Measurements from ENCODE around the gene PPARG.

Gene PPARG

DNA sequence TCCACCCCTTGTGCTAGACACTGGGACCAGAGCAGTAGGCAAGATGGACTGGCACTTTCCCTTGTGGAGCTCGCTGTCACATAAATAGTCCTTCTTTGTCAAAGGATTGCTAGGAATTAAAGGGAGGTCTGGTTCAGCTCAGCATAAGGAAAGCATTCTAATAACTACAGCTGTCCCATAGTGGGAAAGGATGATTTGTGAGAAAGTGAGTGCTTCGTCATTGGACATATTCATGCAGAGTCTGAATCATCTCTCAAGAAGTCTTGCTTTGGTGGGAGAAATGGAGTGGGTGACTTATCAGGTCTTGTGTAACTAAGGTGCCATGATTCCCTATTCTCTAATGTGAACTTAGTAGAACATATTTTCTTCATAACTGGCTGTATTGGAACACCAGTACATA, 14.7 kb downstream of the PPARG start:
- Histone ChIP-seq H3K36me3 (ENCODE audit: control insufficient read depth in 5 of 5, insufficient read depth in 5 of 5, low read length in 5 of 5) (peaks cover 6 to 23% (median 13%) of the 10 kb centered on the region in 5 donors), H3K4me3 (ENCODE audit: low read depth in 1 of 5, low read length in 5 of 5) (no peak overlapping the region), H3K27me3 (ENCODE audit: control insufficient read depth in 5 of 5, insufficient read depth in 4 of 5, low read length in 5 of 5) (no peaks in the 10 kb centered on the region), H3K27ac (ENCODE audit: low read depth, low read length) (peak overlapping the region; percentile 91), H3K9me3 (ENCODE audit: control insufficient read depth in 5 of 5, low read length in 5 of 5) (no peaks in the 10 kb centered on the region), H3K9ac (ENCODE audit: low read length in 5 of 5) (peak overlapping the region in 2 of 5 donors; percentile 29 to 45), H3K4me1 (ENCODE audit: control insufficient read depth in 5 of 5, insufficient read depth in 5 of 5, low read length in 5 of 5) (peaks cover 7 to 71% (median 66%) of the 10 kb centered on the region in 5 donors)

DNA sequence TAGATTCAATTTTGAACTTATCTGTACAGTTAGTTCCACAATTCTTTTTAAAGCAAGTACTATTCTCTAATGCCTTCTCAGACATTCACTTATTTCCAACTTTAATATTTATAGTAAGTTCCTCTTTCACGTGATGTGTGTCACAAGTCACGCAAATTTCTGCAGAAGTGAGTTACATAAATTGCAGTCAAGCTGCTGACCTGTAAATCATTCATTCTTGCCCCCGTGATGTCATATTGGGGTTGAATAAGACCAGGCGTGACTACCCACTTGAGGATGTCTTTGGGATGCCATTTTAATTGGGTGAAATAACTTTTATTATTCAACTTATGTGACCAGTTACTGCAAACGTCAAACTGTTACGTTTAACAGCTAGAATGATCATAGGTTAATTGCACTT, 15.1 kb downstream of the PPARG start:
- H3K27me3 ChIP-seq (ENCODE audit: control insufficient read depth in 5 of 5, insufficient read depth in 4 of 5, low read length in 5 of 5): no peaks in the 10 kb centered on the region
- no peaks in the 10 kb centered on the region for H3K9me3 ChIP-seq (ENCODE audit: control insufficient read depth in 5 of 5, low read length in 5 of 5)
- no peak overlapping the region for H3K4me3 ChIP-seq (ENCODE audit: low read depth in 1 of 5, low read length in 5 of 5)
- peak overlapping the region; percentile 91 for H3K27ac ChIP-seq (ENCODE audit: low read depth, low read length)
- peak overlapping the region in 1 of 5 donors; percentile 29 for H3K9ac ChIP-seq (ENCODE audit: low read length in 5 of 5)
- peaks cover 7 to 72% (median 64%) of the 10 kb centered on the region in 5 donors for H3K4me1 ChIP-seq (ENCODE audit: control insufficient read depth in 5 of 5, insufficient read depth in 5 of 5, low read length in 5 of 5)
- H3K36me3 ChIP-seq (ENCODE audit: control insufficient read depth in 5 of 5, insufficient read depth in 5 of 5, low read length in 5 of 5): peaks cover 6 to 23% (median 13%) of the 10 kb centered on the region in 5 donors

DNA sequence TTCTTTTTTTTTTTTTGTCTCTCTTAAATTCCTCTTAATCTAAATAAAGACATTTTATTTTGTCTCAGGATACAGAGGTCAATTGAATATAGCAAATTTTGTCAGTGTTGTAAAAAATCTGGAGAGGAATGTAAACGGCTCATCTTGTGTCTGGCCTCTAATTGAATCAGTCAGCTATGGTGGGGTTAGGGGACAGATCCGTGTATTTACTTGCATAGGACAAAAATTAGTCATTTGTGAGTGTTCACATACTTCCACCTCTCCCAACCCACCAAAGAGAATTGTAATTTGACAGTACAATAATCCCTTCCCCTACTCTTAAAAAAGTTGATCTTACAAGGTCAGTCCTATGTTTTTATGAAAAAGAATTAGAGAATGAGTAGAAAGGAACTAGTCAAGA, 18.3 kb downstream of the PPARG start:
- Histone ChIP-seq H3K9me3 (ENCODE audit: control insufficient read depth in 5 of 5, low read length in 5 of 5) (no peaks in the 10 kb centered on the region), H3K27ac (ENCODE audit: low read depth, low read length) (peak overlapping the region; percentile 91), H3K36me3 (ENCODE audit: control insufficient read depth in 5 of 5, insufficient read depth in 5 of 5, low read length in 5 of 5) (peaks cover 1 to 17% (median 8%) of the 10 kb centered on the region in 5 donors), H3K27me3 (ENCODE audit: control insufficient read depth in 5 of 5, insufficient read depth in 4 of 5, low read length in 5 of 5) (no peaks in the 10 kb centered on the region), H3K4me3 (ENCODE audit: low read depth in 1 of 5, low read length in 5 of 5) (no peak overlapping the region), H3K4me1 (ENCODE audit: control insufficient read depth in 5 of 5, insufficient read depth in 5 of 5, low read length in 5 of 5) (peaks cover 7 to 70% (median 61%) of the 10 kb centered on the region in 5 donors), H3K9ac (ENCODE audit: low read length in 5 of 5) (no peak overlapping the region)

DNA sequence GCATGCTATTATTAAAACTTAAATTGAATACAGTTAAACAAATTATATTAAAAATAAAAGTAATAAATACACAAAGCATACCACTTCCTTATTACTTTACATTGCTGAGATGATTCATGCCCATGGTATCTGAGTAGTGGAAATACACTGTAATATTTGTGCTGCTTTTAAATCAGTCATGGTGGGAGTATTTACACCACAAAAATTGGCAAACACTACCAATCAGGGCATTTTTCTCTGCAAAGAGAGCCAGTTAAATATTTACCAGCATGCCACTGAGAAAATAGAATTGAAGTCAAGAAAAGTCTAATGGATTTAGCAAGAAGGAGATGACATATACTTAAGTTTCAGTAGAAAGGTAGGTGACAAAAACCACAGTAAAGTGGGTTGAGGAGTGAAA, 19.6 kb downstream of the PPARG start:
- Histone ChIP-seq H3K4me3 (ENCODE audit: low read depth in 1 of 5, low read length in 5 of 5) (no peak overlapping the region), H3K27me3 (ENCODE audit: control insufficient read depth in 5 of 5, insufficient read depth in 4 of 5, low read length in 5 of 5) (no peaks in the 10 kb centered on the region), H3K9ac (ENCODE audit: low read length in 5 of 5) (no peak overlapping the region), H3K27ac (ENCODE audit: low read depth, low read length) (peak overlapping the region; percentile 91), H3K4me1 (ENCODE audit: control insufficient read depth in 5 of 5, insufficient read depth in 5 of 5, low read length in 5 of 5) (peaks cover 5 to 65% (median 53%) of the 10 kb centered on the region in 5 donors), H3K9me3 (ENCODE audit: control insufficient read depth in 5 of 5, low read length in 5 of 5) (no peaks in the 10 kb centered on the region), H3K36me3 (ENCODE audit: control insufficient read depth in 5 of 5, insufficient read depth in 5 of 5, low read length in 5 of 5) (peaks cover 0 to 9% (median 6%) of the 10 kb centered on the region in 5 donors)

DNA sequence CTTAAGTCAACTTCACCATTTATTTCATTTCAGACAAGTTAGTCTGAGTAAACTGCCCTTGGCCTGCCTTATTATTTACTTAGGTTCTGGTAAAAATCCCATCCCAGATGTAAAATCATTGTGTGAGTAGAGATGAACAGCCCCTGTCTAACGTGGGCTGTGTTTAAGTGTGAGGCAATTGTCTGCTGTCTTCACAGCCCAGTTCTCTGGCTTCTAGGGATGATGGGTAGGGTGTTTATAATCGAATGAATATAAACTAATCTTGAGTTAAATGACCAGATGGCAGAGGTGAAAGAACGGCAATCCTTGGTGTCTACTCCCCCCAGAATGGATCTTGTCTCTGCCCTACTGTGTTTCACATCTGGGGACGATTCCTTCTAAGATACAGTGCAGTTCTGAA, 20.8 kb downstream of the PPARG start:
- peaks cover 3 to 10% (median 6%) of the 10 kb centered on the region in 5 donors for H3K36me3 ChIP-seq (ENCODE audit: control insufficient read depth in 5 of 5, insufficient read depth in 5 of 5, low read length in 5 of 5)
- peak overlapping the region in 1 of 5 donors; percentile 12 for H3K4me3 ChIP-seq (ENCODE audit: low read depth in 1 of 5, low read length in 5 of 5)
- no peaks in the 10 kb centered on the region for H3K9me3 ChIP-seq (ENCODE audit: control insufficient read depth in 5 of 5, low read length in 5 of 5)
- peak overlapping the region in 3 of 5 donors; percentile 10 to 56 (median 16) for H3K9ac ChIP-seq (ENCODE audit: low read length in 5 of 5)
- H3K27me3 ChIP-seq (ENCODE audit: control insufficient read depth in 5 of 5, insufficient read depth in 4 of 5, low read length in 5 of 5): no peaks in the 10 kb centered on the region
- H3K4me1 ChIP-seq (ENCODE audit: control insufficient read depth in 5 of 5, insufficient read depth in 5 of 5, low read length in 5 of 5): peaks cover 2 to 60% (median 47%) of the 10 kb centered on the region in 5 donors
- peak overlapping the region; percentile 85 for H3K27ac ChIP-seq (ENCODE audit: low read depth, low read length)

DNA sequence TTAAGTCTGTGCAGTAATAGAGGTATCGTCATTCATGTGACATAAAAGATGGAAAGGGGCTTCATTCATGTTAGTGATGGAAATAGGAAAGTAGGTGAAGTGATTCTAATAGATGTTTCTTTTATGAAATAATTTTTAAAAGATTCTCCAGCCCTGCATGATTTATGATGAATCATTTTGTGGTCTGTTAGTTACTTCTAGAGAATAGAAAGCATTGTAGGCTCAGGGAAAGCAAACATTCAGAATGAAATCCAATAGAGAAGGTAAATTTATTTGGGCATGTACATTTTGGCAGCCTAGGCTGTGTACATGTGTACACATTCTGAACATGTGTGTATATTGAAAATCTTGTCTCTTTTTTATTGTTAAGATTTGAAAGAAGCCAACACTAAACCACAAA, 23.1 kb downstream of the PPARG start:
- Histone ChIP-seq H3K4me1 (ENCODE audit: control insufficient read depth in 5 of 5, insufficient read depth in 5 of 5, low read length in 5 of 5) (peaks cover 2 to 68% (median 59%) of the 10 kb centered on the region in 5 donors), H3K9ac (ENCODE audit: low read length in 5 of 5) (peak overlapping the region in 1 of 5 donors; percentile 32), H3K27me3 (ENCODE audit: control insufficient read depth in 5 of 5, insufficient read depth in 4 of 5, low read length in 5 of 5) (no peaks in the 10 kb centered on the region), H3K27ac (ENCODE audit: low read depth, low read length) (peak overlapping the region; percentile 85), H3K36me3 (ENCODE audit: control insufficient read depth in 5 of 5, insufficient read depth in 5 of 5, low read length in 5 of 5) (peaks cover 0 to 15% (median 7%) of the 10 kb centered on the region in 5 donors), H3K9me3 (ENCODE audit: control insufficient read depth in 5 of 5, low read length in 5 of 5) (no peaks in the 10 kb centered on the region), H3K4me3 (ENCODE audit: low read depth in 1 of 5, low read length in 5 of 5) (no peak overlapping the region)

DNA sequence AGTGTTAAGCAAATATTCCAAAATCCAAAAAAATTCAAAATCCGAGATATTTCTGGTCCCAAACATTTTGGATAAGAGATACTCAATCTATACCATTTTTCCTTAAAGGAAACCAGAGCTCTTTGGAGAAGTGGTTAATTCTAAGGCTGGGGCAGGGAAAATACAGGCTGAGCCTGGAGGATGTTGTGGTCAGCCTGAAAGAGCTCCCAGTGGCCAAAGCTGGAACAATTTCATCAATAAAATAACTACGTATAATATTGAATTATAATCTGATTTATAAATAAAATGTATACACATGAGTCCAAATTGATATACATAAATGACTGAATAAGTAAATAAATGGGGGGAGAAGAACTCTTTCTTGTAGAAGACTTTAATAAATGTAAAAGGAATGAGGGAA, 24.6 kb downstream of the PPARG start:
- no peak overlapping the region for H3K9ac ChIP-seq (ENCODE audit: low read length in 5 of 5)

DNA sequence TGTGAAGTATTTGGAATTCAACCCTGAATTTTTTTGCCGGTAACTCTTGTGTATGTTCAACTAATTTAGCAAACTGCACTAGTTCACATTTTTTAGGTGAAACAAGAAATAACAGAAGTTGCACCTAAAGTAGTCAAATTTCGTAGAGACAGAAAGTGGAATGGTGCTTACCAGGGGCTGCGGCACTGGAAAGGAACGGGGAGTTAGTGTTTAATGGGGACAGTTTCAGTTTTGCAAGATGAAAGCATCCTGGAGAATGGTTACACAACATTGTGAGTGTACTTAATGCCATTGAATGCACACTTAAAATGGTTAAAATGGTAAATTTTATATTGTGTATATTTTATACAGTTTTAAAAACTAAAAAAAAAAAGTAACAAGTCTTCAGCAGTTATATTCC, 27.4 kb downstream of the PPARG start:
- H3K27me3 ChIP-seq (ENCODE audit: control insufficient read depth in 5 of 5, insufficient read depth in 4 of 5, low read length in 5 of 5): no peaks in the 10 kb centered on the region
- peak overlapping the region in 2 of 5 donors; percentile 29 to 37 for H3K9ac ChIP-seq (ENCODE audit: low read length in 5 of 5)
- no peaks in the 10 kb centered on the region for H3K9me3 ChIP-seq (ENCODE audit: control insufficient read depth in 5 of 5, low read length in 5 of 5)
- peaks cover 0 to 16% (median 7%) of the 10 kb centered on the region in 5 donors for H3K36me3 ChIP-seq (ENCODE audit: control insufficient read depth in 5 of 5, insufficient read depth in 5 of 5, low read length in 5 of 5)
- peak overlapping the region; percentile 93 for H3K27ac ChIP-seq (ENCODE audit: low read depth, low read length)
- peak overlapping the region in 3 of 5 donors; percentile 20 to 26 (median 23) for H3K4me3 ChIP-seq (ENCODE audit: low read depth in 1 of 5, low read length in 5 of 5)
- H3K4me1 ChIP-seq (ENCODE audit: control insufficient read depth in 5 of 5, insufficient read depth in 5 of 5, low read length in 5 of 5): peaks cover 2 to 77% (median 71%) of the 10 kb centered on the region in 5 donors

More for the DNA sequence above, 24.6 kb downstream of the PPARG start:
- H3K4me1 ChIP-seq (ENCODE audit: control insufficient read depth in 5 of 5, insufficient read depth in 5 of 5, low read length in 5 of 5): peaks cover 0 to 68% (median 57%) of the 10 kb centered on the region in 5 donors
- H3K27ac ChIP-seq (ENCODE audit: low read depth, low read length): peak overlapping the region; percentile 85
- no peaks in the 10 kb centered on the region for H3K27me3 ChIP-seq (ENCODE audit: control insufficient read depth in 5 of 5, insufficient read depth in 4 of 5, low read length in 5 of 5)
- H3K9me3 ChIP-seq (ENCODE audit: control insufficient read depth in 5 of 5, low read length in 5 of 5): no peaks in the 10 kb centered on the region
- H3K36me3 ChIP-seq (ENCODE audit: control insufficient read depth in 5 of 5, insufficient read depth in 5 of 5, low read length in 5 of 5): peaks cover 0 to 15% (median 7%) of the 10 kb centered on the region in 5 donors
- no peak overlapping the region for H3K4me3 ChIP-seq (ENCODE audit: low read depth in 1 of 5, low read length in 5 of 5)

DNA sequence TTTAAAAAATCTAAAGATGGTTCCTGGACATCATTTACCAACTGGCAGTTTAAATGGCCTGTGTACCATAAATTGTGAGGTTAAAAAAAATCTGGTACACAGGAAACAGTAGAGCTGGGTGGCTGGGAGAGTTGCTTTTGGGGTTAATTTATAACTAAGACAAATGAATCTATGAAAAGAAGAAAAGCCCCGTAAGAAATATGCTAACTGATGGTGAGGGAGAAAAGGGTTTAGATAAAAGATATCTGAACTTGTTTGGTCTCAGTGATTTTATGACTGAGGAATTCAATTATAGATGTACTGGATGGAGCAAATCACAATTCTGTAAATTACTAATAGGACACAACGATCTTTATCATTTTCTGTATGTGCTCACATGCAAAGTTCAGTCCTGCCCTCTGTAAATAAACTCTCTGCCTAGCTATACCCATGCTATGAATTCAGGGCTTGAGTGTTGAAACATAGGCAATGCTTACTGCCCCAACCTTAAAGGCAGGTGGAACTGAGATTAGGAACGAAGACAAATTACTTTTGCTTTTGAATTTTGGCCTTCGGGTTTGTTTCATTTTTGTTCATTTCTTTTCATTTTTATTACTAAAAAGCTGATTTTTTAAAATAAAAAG, 28.0 kb downstream of the PPARG start:
- peak overlapping the region in 3 of 5 donors; percentile 8 to 40 (median 31) for H3K4me3 ChIP-seq (ENCODE audit: low read depth in 1 of 5, low read length in 5 of 5)
- peak overlapping the region in 2 of 5 donors; percentile 29 to 37 for H3K9ac ChIP-seq (ENCODE audit: low read length in 5 of 5)
- no peaks in the 10 kb centered on the region for H3K9me3 ChIP-seq (ENCODE audit: control insufficient read depth in 5 of 5, low read length in 5 of 5)
- H3K27me3 ChIP-seq (ENCODE audit: control insufficient read depth in 5 of 5, insufficient read depth in 4 of 5, low read length in 5 of 5): no peaks in the 10 kb centered on the region
- H3K4me1 ChIP-seq (ENCODE audit: control insufficient read depth in 5 of 5, insufficient read depth in 5 of 5, low read length in 5 of 5): peaks cover 2 to 77% (median 66%) of the 10 kb centered on the region in 5 donors
- H3K36me3 ChIP-seq (ENCODE audit: control insufficient read depth in 5 of 5, insufficient read depth in 5 of 5, low read length in 5 of 5): peaks cover 0 to 16% (median 13%) of the 10 kb centered on the region in 5 donors
- H3K27ac ChIP-seq (ENCODE audit: low read depth, low read length): peak overlapping the region; percentile 93

DNA sequence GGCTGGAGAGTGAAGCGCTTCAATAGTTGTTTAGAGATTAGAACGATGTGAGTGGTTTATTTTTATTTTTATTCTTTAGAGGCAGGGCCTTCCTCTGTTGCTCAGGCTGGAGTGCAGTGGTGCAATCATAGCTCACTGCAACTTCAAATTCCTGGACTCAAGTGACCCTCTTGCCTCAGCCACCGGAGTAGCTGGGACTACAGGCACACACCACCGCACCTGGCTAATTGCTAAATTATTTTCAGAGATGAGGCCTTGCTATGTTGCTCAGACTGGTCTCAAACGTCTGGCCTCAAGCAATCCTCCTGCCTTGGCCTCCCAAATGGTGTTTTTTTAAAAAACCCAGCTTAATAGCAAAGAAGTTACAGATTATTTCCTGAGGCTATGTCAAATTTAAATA, 29.0 kb downstream of the PPARG start:
- Histone ChIP-seq H3K9ac (ENCODE audit: low read length in 5 of 5) (peak overlapping the region in 2 of 5 donors; percentile 19 to 48), H3K36me3 (ENCODE audit: control insufficient read depth in 5 of 5, insufficient read depth in 5 of 5, low read length in 5 of 5) (peaks cover 0 to 16% (median 15%) of the 10 kb centered on the region in 5 donors), H3K27me3 (ENCODE audit: control insufficient read depth in 5 of 5, insufficient read depth in 4 of 5, low read length in 5 of 5) (no peaks in the 10 kb centered on the region), H3K9me3 (ENCODE audit: control insufficient read depth in 5 of 5, low read length in 5 of 5) (no peaks in the 10 kb centered on the region), H3K27ac (ENCODE audit: low read depth, low read length) (peak overlapping the region; percentile 93), H3K4me3 (ENCODE audit: low read depth in 1 of 5, low read length in 5 of 5) (no peak overlapping the region), H3K4me1 (ENCODE audit: control insufficient read depth in 5 of 5, insufficient read depth in 5 of 5, low read length in 5 of 5) (peaks cover 2 to 71% (median 67%) of the 10 kb centered on the region in 5 donors)
